Liver (tissue), 9 donors: ENCODE results near the gene VAC14. TPM values are rescaled to one million over a fixed set of nuclear protein-coding genes. Genes with fewer than 3 reads are reported as not detected.

Source experiments
- DNase-seq: peaks from one replicate; pipeline ENCODE4 v3.0.0-alpha.2; 2017; ENCODE audit warnings: low spot score
- H3K27ac ChIP-seq, 2 donors: one replicate each; pipeline ENCODE4 v1.7.0; 2013; ENCODE audit warnings: inconsistent platforms in 2 of 2, low read length in 2 of 2, control low read depth in 1 of 2, low read depth in 1 of 2, mild to moderate bottlenecking in 1 of 2
- H3K27me3 ChIP-seq, 4 donors: one replicate each; pipeline versions ENCODE4 v1.6.1 to v1.7.0; 2013; ENCODE audit warnings: low read length in 3 of 4, inconsistent platforms in 1 of 4, mild to moderate bottlenecking in 1 of 4, moderate library complexity in 1 of 4; ENCODE audit not compliant: control insufficient read depth in 4 of 4, insufficient read depth in 4 of 4
- H3K36me3 ChIP-seq, 4 donors: one replicate each; pipeline versions ENCODE4 v1.6.1 to v1.7.0; 2013; ENCODE audit warnings: low read length in 3 of 4, mild to moderate bottlenecking in 3 of 4, low read depth in 1 of 4, moderate library complexity in 1 of 4; ENCODE audit not compliant: control insufficient read depth in 4 of 4, insufficient read depth in 3 of 4
- H3K4me1 ChIP-seq, 4 donors: one replicate each; pipeline versions ENCODE4 v1.6.1 to v1.7.0; 2013; ENCODE audit warnings: low read length in 3 of 4, mild to moderate bottlenecking in 3 of 4, moderate library complexity in 1 of 4; ENCODE audit not compliant: control insufficient read depth in 4 of 4, insufficient read depth in 4 of 4
- H3K4me3 ChIP-seq, 3 donors: one replicate each; pipeline versions ENCODE4 v1.6.1 to v1.7.0; 2013; ENCODE audit warnings: low read length in 3 of 3, control low read depth in 1 of 3, low read depth in 1 of 3, mild to moderate bottlenecking in 1 of 3
- H3K9ac ChIP-seq, 2 donors: one replicate each; pipeline ENCODE4 v1.7.0; 2013; ENCODE audit warnings: low read length in 2 of 2, mild to moderate bottlenecking in 2 of 2, moderate library complexity in 2 of 2, control low read depth in 1 of 2, low read depth in 1 of 2
- H3K9me3 ChIP-seq, 4 donors: one replicate each; pipeline versions ENCODE4 v1.6.1 to v1.7.0; 2013; ENCODE audit warnings: low read length in 3 of 4; ENCODE audit not compliant: control insufficient read depth in 4 of 4
- EGR1 ChIP-seq, 2 donors: IDR thresholded peaks; 2 replicates each; pipeline ENCODE4 v1.6.1; 2016 to 2018; ENCODE audit warnings: antibody characterized with exemption in 2 of 2, low read depth in 2 of 2
- FOXA1 ChIP-seq: IDR thresholded peaks from 2 replicates; pipeline ENCODE4 v1.6.1; 2016; ENCODE audit warnings: antibody characterized with exemption
- FOXA2 ChIP-seq: IDR thresholded peaks from 2 replicates; pipeline ENCODE4 v1.6.1; 2016; ENCODE audit warnings: antibody characterized with exemption
- GABPA ChIP-seq, 2 donors: IDR thresholded peaks in 1 of 2; conservative IDR thresholded peaks in 1 of 2; 2 replicates each; pipeline ENCODE4 v1.6.1; 2016; ENCODE audit warnings: antibody characterized with exemption in 2 of 2, mild to moderate bottlenecking in 1 of 2, moderate library complexity in 1 of 2
- HNF4A ChIP-seq, 2 donors: conservative IDR thresholded peaks; 2 replicates each; pipeline ENCODE4 v1.6.1; 2016; ENCODE audit warnings: antibody characterized with exemption in 2 of 2, mild to moderate bottlenecking in 2 of 2
- HNF4G ChIP-seq: IDR thresholded peaks from 2 replicates; pipeline ENCODE4 v1.6.1; 2016; ENCODE audit warnings: antibody characterized with exemption
- JUND ChIP-seq, 2 donors: IDR thresholded peaks; 2 replicates each; pipeline ENCODE4 v1.6.1; 2016; ENCODE audit warnings: antibody characterized with exemption in 2 of 2
- NR2F2 ChIP-seq: IDR thresholded peaks from 2 replicates; pipeline ENCODE4 v1.6.1; 2016; ENCODE audit warnings: antibody characterized with exemption
- RAD21 ChIP-seq, 2 donors: IDR thresholded peaks; 2 replicates each; pipeline ENCODE4 v1.6.1; 2016; ENCODE audit warnings: antibody characterized with exemption in 2 of 2, mild to moderate bottlenecking in 2 of 2
- RXRA ChIP-seq, 2 donors: IDR thresholded peaks; 2 replicates each; pipeline ENCODE4 v1.6.1; 2017 to 2018; ENCODE audit warnings: antibody characterized with exemption in 2 of 2, mild to moderate bottlenecking in 1 of 2
- SP1 ChIP-seq: IDR thresholded peaks from 2 replicates; pipeline ENCODE4 v1.6.1; 2018; ENCODE audit warnings: antibody characterized with exemption, mild to moderate bottlenecking
- TAF1 ChIP-seq: conservative IDR thresholded peaks from 2 replicates; pipeline ENCODE4 v1.6.1; 2016; ENCODE audit warnings: antibody characterized with exemption, mild to moderate bottlenecking
- YY1 ChIP-seq: IDR thresholded peaks from 2 replicates; pipeline ENCODE4 v1.6.1; 2016; ENCODE audit warnings: antibody characterized with exemption, mild to moderate bottlenecking
- WGBS: extraction: QIAGEN DNeasy Blood & Tissue Kit; methylation state at CpG from one replicate; pipeline ENCODE4 v1.1.7; 2013; 5-methylcytosine and 5-hydroxymethylcytosine counted together
- polyA plus RNA-seq, 2 donors: library from polyadenylated mRNA; stranded (reverse) in 1 of 2; unstranded in 1 of 2; fragments of 200-250 nt in 1 of 2; fragments of >200 nt in 1 of 2; fragmentation: Nextera tagmentation in 1 of 2; extraction: Ambion mirVana in 1 of 2; gene quantifications; one replicate each; pipeline versions ENCODE4 v1.2.1 to v1.2.3, GENCODE V29; 2013 to 2015
- total RNA-seq, 2 donors: library from RNA; depleted of rRNA; stranded (reverse); fragments of >200 nt; gene quantifications; one replicate each; pipeline ENCODE4 v1.2.3, GENCODE V29; 2014
- TF ChIP-seq, protein P1 (sequence below): IDR thresholded peaks from 2 replicates; pipeline ENCODE4 v1.6.1; 2016; ENCODE audit warnings: antibody characterized with exemption
- TF ChIP-seq, protein P2 (sequence below): fragments of 150-350 bp; IDR thresholded peaks from 2 replicates; pipeline ENCODE4 v1.5.1; 2017; ENCODE audit warnings: improper control_type of control experiment, low read depth, low read length; ENCODE audit not compliant: missing input control
- TF ChIP-seq, protein P3 (sequence below): IDR thresholded peaks from 2 replicates; pipeline ENCODE4 v1.6.1; 2016; ENCODE audit warnings: antibody characterized with exemption
- TF ChIP-seq, protein P4 (sequence below): IDR thresholded peaks from 2 replicates; pipeline ENCODE4 v1.6.1; 2016; ENCODE audit warnings: antibody characterized with exemption
- TF ChIP-seq, protein P5 (sequence below): IDR thresholded peaks from 2 replicates; pipeline ENCODE4 v1.6.1; 2016; ENCODE audit warnings: antibody characterized with exemption, mild to moderate bottlenecking
- donor health status: healthy.
- donor health status: healthy.
- donor health status: healthy.
- donor health status: healthy.
- donor health status: healthy.

Gene VAC14
- total and polyA plus RNA-seq, 4 donors = 16.7 to 29.8 (median 20.5) TPM

DNA sequence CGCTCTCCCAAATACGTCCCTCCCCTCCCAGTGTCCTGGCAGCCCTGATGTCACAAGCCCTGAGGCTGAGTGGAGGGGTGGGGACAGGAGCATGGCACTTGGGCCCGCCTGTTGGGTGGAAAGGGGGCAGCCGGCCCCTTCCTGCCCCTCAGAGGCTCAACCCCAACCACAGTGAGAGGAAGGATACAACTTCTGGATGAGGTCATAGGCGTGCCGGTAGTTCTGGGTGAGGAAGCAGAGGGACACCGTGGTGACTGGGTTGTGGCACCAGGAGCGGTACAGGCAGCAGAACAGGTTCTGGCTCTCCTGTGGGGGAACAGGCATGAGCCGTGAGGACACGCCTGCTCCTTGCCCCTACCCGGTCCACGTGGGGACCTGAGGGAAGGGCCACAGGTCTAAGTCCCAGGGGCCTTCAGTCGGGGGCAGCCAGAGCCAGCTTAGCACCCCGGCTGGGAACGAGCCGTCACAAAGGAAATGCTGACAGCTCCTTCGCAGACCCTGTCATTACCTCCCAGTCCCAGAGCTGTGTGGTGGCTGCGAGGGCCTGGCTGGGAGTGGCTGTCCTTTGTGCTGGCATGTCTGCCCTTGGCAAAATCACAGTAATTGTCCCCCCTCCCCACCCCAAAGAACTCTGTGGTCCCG is 103.9 kb downstream of the VAC14 start:
- H3K4me3 ChIP-seq = no peak overlapping the region
- DNase-seq = peak; percentile 47
- no peak overlapping the region for H3K9ac ChIP-seq
- no peaks in the 10 kb centered on the region for H3K27me3 ChIP-seq
- no peak overlapping the region for H3K27ac ChIP-seq
- peaks cover 0 to 2% (median 1%) of the 10 kb centered on the region in 4 donors for H3K36me3 ChIP-seq
- 79% methylated on average over 19 of the region's 19 CpGs for WGBS
- H3K4me1 ChIP-seq = peaks cover 6 to 31% (median 20%) of the 10 kb centered on the region in 4 donors
- H3K9me3 ChIP-seq = no peaks in the 10 kb centered on the region
- TF ChIP-seq, protein P1, sequence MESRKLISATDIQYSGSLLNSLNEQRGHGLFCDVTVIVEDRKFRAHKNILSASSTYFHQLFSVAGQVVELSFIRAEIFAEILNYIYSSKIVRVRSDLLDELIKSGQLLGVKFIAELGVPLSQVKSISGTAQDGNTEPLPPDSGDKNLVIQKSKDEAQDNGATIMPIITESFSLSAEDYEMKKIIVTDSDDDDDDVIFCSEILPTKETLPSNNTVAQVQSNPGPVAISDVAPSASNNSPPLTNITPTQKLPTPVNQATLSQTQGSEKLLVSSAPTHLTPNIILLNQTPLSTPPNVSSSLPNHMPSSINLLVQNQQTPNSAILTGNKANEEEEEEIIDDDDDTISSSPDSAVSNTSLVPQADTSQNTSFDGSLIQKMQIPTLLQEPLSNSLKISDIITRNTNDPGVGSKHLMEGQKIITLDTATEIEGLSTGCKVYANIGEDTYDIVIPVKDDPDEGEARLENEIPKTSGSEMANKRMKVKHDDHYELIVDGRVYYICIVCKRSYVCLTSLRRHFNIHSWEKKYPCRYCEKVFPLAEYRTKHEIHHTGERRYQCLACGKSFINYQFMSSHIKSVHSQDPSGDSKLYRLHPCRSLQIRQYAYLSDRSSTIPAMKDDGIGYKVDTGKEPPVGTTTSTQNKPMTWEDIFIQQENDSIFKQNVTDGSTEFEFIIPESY = no peak
- TF ChIP-seq TAF1 = no peak
- no peak for TF ChIP-seq HNF4G
- TF ChIP-seq, protein P2, sequence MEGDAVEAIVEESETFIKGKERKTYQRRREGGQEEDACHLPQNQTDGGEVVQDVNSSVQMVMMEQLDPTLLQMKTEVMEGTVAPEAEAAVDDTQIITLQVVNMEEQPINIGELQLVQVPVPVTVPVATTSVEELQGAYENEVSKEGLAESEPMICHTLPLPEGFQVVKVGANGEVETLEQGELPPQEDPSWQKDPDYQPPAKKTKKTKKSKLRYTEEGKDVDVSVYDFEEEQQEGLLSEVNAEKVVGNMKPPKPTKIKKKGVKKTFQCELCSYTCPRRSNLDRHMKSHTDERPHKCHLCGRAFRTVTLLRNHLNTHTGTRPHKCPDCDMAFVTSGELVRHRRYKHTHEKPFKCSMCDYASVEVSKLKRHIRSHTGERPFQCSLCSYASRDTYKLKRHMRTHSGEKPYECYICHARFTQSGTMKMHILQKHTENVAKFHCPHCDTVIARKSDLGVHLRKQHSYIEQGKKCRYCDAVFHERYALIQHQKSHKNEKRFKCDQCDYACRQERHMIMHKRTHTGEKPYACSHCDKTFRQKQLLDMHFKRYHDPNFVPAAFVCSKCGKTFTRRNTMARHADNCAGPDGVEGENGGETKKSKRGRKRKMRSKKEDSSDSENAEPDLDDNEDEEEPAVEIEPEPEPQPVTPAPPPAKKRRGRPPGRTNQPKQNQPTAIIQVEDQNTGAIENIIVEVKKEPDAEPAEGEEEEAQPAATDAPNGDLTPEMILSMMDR = no peak
- TF ChIP-seq FOXA1 = no peak
- TF ChIP-seq RXRA (IDR thresholded peaks at IDR 0.05) = no peak

DNA sequence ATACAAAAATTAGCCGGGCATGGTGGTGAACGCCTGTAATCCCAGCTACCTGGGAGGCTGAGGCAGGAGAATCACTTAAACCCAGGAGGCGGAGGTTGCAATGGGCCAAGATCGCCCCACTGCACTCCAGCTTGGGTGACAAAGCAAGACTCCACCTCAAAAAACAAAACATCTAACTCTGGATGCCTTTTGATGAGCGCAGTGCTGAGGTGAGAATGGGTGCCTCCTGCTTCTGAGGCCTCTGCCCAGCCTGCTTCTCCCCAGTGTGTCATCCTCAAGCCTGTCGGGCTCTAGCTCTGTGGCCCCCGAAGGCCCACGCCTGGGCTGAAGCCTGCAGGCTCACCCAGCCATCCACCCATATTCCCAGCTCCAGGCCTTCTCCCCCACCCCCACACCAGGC is 104.6 kb downstream of the VAC14 start:
- Histone ChIP-seq H3K27ac (peak overlapping the region in 1 of 2 donors; percentile 43), H3K27me3 (no peaks in the 10 kb centered on the region), H3K9me3 (no peaks in the 10 kb centered on the region), H3K36me3 (peaks cover 0 to 2% (median 1%) of the 10 kb centered on the region in 4 donors), H3K4me1 (peaks cover 6 to 26% (median 18%) of the 10 kb centered on the region in 4 donors), H3K4me3 (no peak overlapping the region), H3K9ac (no peak overlapping the region)
- no peak for TF ChIP-seq YY1
- no peak for TF ChIP-seq FOXA1
- TF ChIP-seq, protein P1 = no peak
- no peak for TF ChIP-seq HNF4G
- TF ChIP-seq, protein P2 = no peak
- no peak for TF ChIP-seq SP1
- TF ChIP-seq, protein P3, sequence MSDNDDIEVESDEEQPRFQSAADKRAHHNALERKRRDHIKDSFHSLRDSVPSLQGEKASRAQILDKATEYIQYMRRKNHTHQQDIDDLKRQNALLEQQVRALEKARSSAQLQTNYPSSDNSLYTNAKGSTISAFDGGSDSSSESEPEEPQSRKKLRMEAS = no peak
- TF ChIP-seq EGR1 (IDR thresholded peaks at IDR 0.05; ENCODE audit: low read depth in 2 of 2) = no peak
- no peak for TF ChIP-seq FOXA2
- TF ChIP-seq RAD21 (IDR thresholded peaks at IDR 0.05) = no peak
- no peak for TF ChIP-seq GABPA (IDR thresholded peaks at IDR 0.05 in 1 of 2, conservative IDR thresholded peaks at IDR 0.05 in 1 of 2)
- TF ChIP-seq, protein P4, sequence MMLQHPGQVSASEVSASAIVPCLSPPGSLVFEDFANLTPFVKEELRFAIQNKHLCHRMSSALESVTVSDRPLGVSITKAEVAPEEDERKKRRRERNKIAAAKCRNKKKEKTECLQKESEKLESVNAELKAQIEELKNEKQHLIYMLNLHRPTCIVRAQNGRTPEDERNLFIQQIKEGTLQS = no peak
- TF ChIP-seq, protein P5, sequence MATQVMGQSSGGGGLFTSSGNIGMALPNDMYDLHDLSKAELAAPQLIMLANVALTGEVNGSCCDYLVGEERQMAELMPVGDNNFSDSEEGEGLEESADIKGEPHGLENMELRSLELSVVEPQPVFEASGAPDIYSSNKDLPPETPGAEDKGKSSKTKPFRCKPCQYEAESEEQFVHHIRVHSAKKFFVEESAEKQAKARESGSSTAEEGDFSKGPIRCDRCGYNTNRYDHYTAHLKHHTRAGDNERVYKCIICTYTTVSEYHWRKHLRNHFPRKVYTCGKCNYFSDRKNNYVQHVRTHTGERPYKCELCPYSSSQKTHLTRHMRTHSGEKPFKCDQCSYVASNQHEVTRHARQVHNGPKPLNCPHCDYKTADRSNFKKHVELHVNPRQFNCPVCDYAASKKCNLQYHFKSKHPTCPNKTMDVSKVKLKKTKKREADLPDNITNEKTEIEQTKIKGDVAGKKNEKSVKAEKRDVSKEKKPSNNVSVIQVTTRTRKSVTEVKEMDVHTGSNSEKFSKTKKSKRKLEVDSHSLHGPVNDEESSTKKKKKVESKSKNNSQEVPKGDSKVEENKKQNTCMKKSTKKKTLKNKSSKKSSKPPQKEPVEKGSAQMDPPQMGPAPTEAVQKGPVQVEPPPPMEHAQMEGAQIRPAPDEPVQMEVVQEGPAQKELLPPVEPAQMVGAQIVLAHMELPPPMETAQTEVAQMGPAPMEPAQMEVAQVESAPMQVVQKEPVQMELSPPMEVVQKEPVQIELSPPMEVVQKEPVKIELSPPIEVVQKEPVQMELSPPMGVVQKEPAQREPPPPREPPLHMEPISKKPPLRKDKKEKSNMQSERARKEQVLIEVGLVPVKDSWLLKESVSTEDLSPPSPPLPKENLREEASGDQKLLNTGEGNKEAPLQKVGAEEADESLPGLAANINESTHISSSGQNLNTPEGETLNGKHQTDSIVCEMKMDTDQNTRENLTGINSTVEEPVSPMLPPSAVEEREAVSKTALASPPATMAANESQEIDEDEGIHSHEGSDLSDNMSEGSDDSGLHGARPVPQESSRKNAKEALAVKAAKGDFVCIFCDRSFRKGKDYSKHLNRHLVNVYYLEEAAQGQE = no peak
- TF ChIP-seq JUND (IDR thresholded peaks at IDR 0.05) = no peak
- no peak for TF ChIP-seq TAF1
- no peak for TF ChIP-seq RXRA (IDR thresholded peaks at IDR 0.05)
- TF ChIP-seq NR2F2 = no peak
- TF ChIP-seq HNF4A (conservative IDR thresholded peaks at IDR 0.05) = no peak
- 98% methylated on average over 8 of the region's 8 CpGs for WGBS
- DNase-seq = no peak
